SU-DHL-6 (cell line): Measurements from ENCODE around the gene MLST8.

Experiments used
- CTCF ChIP-seq: fragments of 200-600 bp; sonication (generic); IDR thresholded peaks from one replicate; pipeline ENCODE4 v1.5.1; 2017; ENCODE audit warnings: antibody characterized with exemption, mild to moderate bottlenecking, low read length, moderate library complexity; ENCODE audit not compliant: insufficient read depth, poor library complexity, severe bottlenecking
- EZH2phosphoT487 ChIP-seq: fragments of 200-600 bp; sonication (generic), shearing (Covaris generic); conservative IDR thresholded peaks from 2 replicates; pipeline ENCODE4 v1.6.1; 2018; ENCODE audit warnings: mild to moderate bottlenecking, antibody characterized with exemption, low read length, moderate library complexity, mixed read lengths

- TF ChIP-seq CTCF (no peak), EZH2phosphoT487 (no peak)
Observed at GRCh38 chr16:2213817-2214718, 8.8 kb downstream of the MLST8 start.
